Endothelial cell of umbilical vein (primary cell): Measurements from ENCODE around the gene URM1. TPM values are rescaled to one million over a fixed set of nuclear protein-coding genes. Genes with fewer than 3 reads are reported as not detected.
A peak's percentile ranks its signal among the peaks of the same experiment; 100 is the strongest.

Experiments
- BruUV-seq: library from RNA; stranded (reverse); fragments of 400-500 nt; replicated peaks from 2 replicates; lab custom pipeline; 2021; lab: Mats Ljungman, UMichigan
- CTCF ChIA-PET: fragments of 300-600, 350-600 bp; sonication (Branson Sonifier 250); formaldehyde crosslinking; loops from one replicate; lab custom pipeline; 2021; ENCODE audit warnings: antibody characterized with exemption, inconsistent platforms; lab: Charles Lee
- POLR2A ChIA-PET: fragments of 300-600, 350-600 bp; sonication (Branson Sonifier 250); formaldehyde crosslinking; loops from one replicate; lab custom pipeline; 2021; ENCODE audit warnings: antibody characterized with exemption, inconsistent platforms; lab: Charles Lee
- DNase-seq: peaks from one replicate; pipeline ENCODE4 v3.0.0-alpha.2; 2011; ENCODE audit warnings: low read depth, low spot score
- FAIRE-seq: peaks from 2 replicates; lab custom pipeline; 2011; peaks lifted over from hg19 to GRCh38; lab: Jason Lieb, UNC
- H2AFZ ChIP-seq: 2 replicates; pipeline ENCODE4 v1.6.0; 2012; ENCODE audit warnings: low read depth, low read length, control low read depth, inconsistent platforms
- H3K27ac ChIP-seq: 2 replicates; pipeline ENCODE4 v1.5.1; 2011; ENCODE audit warnings: low read depth, mild to moderate bottlenecking, control low read depth, low read length, moderate library complexity; ENCODE audit not compliant: insufficient read depth
- H3K27me3 ChIP-seq, 2 experiments: 2 replicates each; pipeline versions ENCODE4 v1.6.0 to v1.6.1; 2011; ENCODE audit warnings: low read length in 2 of 2, mixed read lengths in 1 of 2; ENCODE audit not compliant: control insufficient read depth in 2 of 2, insufficient read depth in 2 of 2
- H3K36me3 ChIP-seq, 2 experiments: 2 replicates in 1 of 2; 3 replicates in 1 of 2; pipeline ENCODE4 v1.5.1; 2011; ENCODE audit warnings: low read length in 2 of 2, mild to moderate bottlenecking in 1 of 2, moderate library complexity in 1 of 2; ENCODE audit not compliant: control insufficient read depth in 2 of 2, insufficient read depth in 2 of 2; ENCODE audit errors: extremely low read depth in 1 of 2
- H3K4me1 ChIP-seq: 3 replicates; pipeline ENCODE4 v1.5.1; 2011; ENCODE audit warnings: mild to moderate bottlenecking, low read length; ENCODE audit not compliant: control insufficient read depth, insufficient read depth; ENCODE audit errors: extremely low read depth
- H3K4me2 ChIP-seq: 2 replicates; pipeline ENCODE4 v1.6.1; 2011; ENCODE audit warnings: low read length, control low read depth, mixed read lengths; ENCODE audit not compliant: insufficient read depth
- H3K4me3 ChIP-seq, 3 experiments: fragments of 200-600 bp in 1 of 3; sonication (generic), shearing (Covaris generic) in 1 of 3; replicated peaks in 1 of 3; 2 replicates each; pipeline ENCODE4 v1.5.1; 2011 to 2016; ENCODE audit warnings: control low read depth in 3 of 3, low read length in 3 of 3, mild to moderate bottlenecking in 2 of 3, inconsistent platforms in 1 of 3, low read depth in 1 of 3, moderate library complexity in 1 of 3; ENCODE audit not compliant: insufficient read depth in 1 of 3
- H3K79me2 ChIP-seq: 2 replicates; pipeline ENCODE4 v1.6.0; 2012; ENCODE audit warnings: low read length, inconsistent platforms; ENCODE audit not compliant: control insufficient read depth, insufficient read depth
- H3K9ac ChIP-seq: replicated peaks from 2 replicates; pipeline ENCODE3; 2011; ENCODE audit warnings: low read length, control low read depth; ENCODE audit not compliant: insufficient read depth; ENCODE audit errors: extremely low read depth
- H3K9me1 ChIP-seq: replicated peaks from 3 replicates; pipeline ENCODE4 v1.6.0; 2011; ENCODE audit warnings: mild to moderate bottlenecking, low read length; ENCODE audit not compliant: control insufficient read depth, insufficient read depth; ENCODE audit errors: extremely low read depth
- H3K9me3 ChIP-seq: replicated peaks from 2 replicates; pipeline ENCODE4 v1.5.1; 2012; ENCODE audit warnings: low read length, inconsistent platforms; ENCODE audit not compliant: control insufficient read depth, insufficient read depth
- H4K20me1 ChIP-seq: replicated peaks from 2 replicates; pipeline ENCODE3; 2011; ENCODE audit warnings: mild to moderate bottlenecking, low read length; ENCODE audit not compliant: control insufficient read depth, insufficient read depth; ENCODE audit errors: extremely low read depth
- CTCF ChIP-seq, 2 donors: IDR thresholded peaks; 1 replicate in 1 of 2; 2 replicates in 1 of 2; pipeline ENCODE4 v1.5.1; 2011; ENCODE audit warnings: low read length in 2 of 2, mild to moderate bottlenecking in 2 of 2, moderate library complexity in 2 of 2, control low read depth in 1 of 2, inconsistent platforms in 1 of 2, low read depth in 1 of 2; ENCODE audit not compliant: insufficient read depth in 1 of 2; ENCODE audit errors: extremely low read depth in 1 of 2
- EZH2 ChIP-seq: IDR thresholded peaks from 2 replicates; pipeline ENCODE4 v1.6.1; 2012; ENCODE audit warnings: borderline replicate concordance, low read depth, mild to moderate bottlenecking, moderate library complexity, low read length, inconsistent platforms; ENCODE audit not compliant: severe bottlenecking
- FOS ChIP-seq: IDR thresholded peaks from 2 replicates; pipeline ENCODE4 v1.6.1; 2011; ENCODE audit warnings: mild to moderate bottlenecking, low read length, moderate library complexity, borderline replicate concordance; ENCODE audit not compliant: insufficient read depth
- GATA2 ChIP-seq: IDR thresholded peaks from 2 replicates; pipeline ENCODE4 v1.7.0; 2011; ENCODE audit warnings: low read depth, mild to moderate bottlenecking, moderate library complexity, mixed read lengths, low read length; ENCODE audit not compliant: insufficient read length, insufficient read depth
- JUN ChIP-seq: IDR thresholded peaks from 2 replicates; pipeline ENCODE4 v1.6.1; 2011; ENCODE audit warnings: borderline replicate concordance, low read depth; ENCODE audit not compliant: insufficient read length, insufficient read depth
- MYC ChIP-seq: IDR thresholded peaks from one replicate; pipeline ENCODE4 v1.6.1; 2011; ENCODE audit warnings: mild to moderate bottlenecking, low read depth, low read length
- POLR2A ChIP-seq: IDR thresholded peaks from 2 replicates; pipeline ENCODE4 v1.6.1; 2012; ENCODE audit warnings: low read depth, mild to moderate bottlenecking, control low read depth, low read length
- POLR2AphosphoS5 ChIP-seq: IDR thresholded peaks from 2 replicates; pipeline ENCODE4 v1.6.1; 2012; ENCODE audit warnings: low read depth, mild to moderate bottlenecking, control low read depth, low read length, moderate library complexity; ENCODE audit not compliant: insufficient read depth
- dilution Hi-C: fragments of 300-500 bp; cut with MboI; formaldehyde crosslinking; loops from one replicate; pipeline ENCODE4 v1.15.0; 2019; ENCODE audit warnings: low sequenced_read_pairs; ENCODE audit not compliant: extremely low pct_ligation_motif_present
- intact Hi-C: fragments of 100-400 bp; cut with micrococcal nuclease; formaldehyde crosslinking; loops from one replicate; pipeline ENCODE4 v1.10.0; 2022
- polyA plus RNA-seq, 4 experiments: library from polyadenylated mRNA; depleted of rRNA in 3 of 4; stranded (reverse) in 3 of 4; unstranded in 1 of 4; fragments of >200 nt; gene quantifications; 2 replicates each; pipeline versions ENCODE4 v1.2.1 to v1.2.3, GENCODE V29; 2011 to 2012; ENCODE audit warnings: missing spikeins in 1 of 4
- total RNA-seq: library from RNA; stranded (reverse); gene quantifications from 2 replicates; pipeline ENCODE4 v1.2.3, GENCODE V29; 2021
- TF ChIP-seq, protein P1 (sequence below): IDR thresholded peaks from 2 replicates; pipeline ENCODE4 v1.6.1; 2011; ENCODE audit not compliant: insufficient read depth, insufficient read length

The URM1 gene
- total and polyA plus RNA-seq, 2 donors (not counting 3 experiments of a cell fraction or from before 2014, with no cell fraction given): 86.5 to 100 TPM

DNA sequence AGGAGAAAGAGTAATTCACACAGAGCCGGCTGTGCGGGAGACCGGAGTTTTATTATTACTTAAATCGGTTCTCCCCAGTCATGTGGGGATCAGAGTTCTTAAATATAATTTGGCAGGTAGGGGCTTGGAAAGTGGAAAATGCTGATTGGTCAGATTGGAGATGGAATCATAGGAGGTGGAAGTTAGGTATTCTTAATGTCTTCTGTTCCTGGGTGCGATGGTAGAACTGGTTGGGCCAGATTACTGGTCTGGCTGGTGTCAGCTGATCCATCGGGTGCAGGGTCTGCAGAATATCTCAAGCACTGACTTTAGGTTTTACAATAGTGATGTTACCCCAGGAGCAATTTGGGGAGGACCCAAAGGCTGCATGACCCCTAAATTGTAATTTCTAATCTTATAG lies 44.8 kb downstream of the URM1 start:
- Histone ChIP-seq H2AFZ (no peak overlapping the region), H3K9me1 (no peaks in the 10 kb centered on the region), H3K36me3 (no peaks in the 10 kb centered on the region), H3K27me3 (peaks cover 9 to 12% of the 10 kb centered on the region in 2 experiments), H3K9ac (no peak overlapping the region), H3K4me3 (no peak overlapping the region), H3K79me2 (no peaks in the 10 kb centered on the region), H3K4me2 (no peak overlapping the region), H3K9me3 (no peaks in the 10 kb centered on the region), H4K20me1 (no peaks in the 10 kb centered on the region), H3K27ac (no peak overlapping the region), H3K4me1 (peaks cover 6% of the 10 kb centered on the region)
- FAIRE-seq (no peak), DNase-seq (no peak)
- POLR2A ChIA-PET: no interaction called here
- no TSS peak for BruUV-seq
- dilution Hi-C loops (no loop called here), intact Hi-C loops (no loop called here)
- CTCF ChIA-PET: interaction anchor here (1.5 to 7.4 kb wide), 2 partner anchors 54 to 75 kb away, joined by 3 to 108 read pairs; no protein-coding TSS in a partner anchor
- peak; percentile 40 for TF ChIP-seq EZH2
- no peak for TF ChIP-seq POLR2AphosphoS5
- no peak for TF ChIP-seq MYC
- TF ChIP-seq GATA2: no peak
- TF ChIP-seq FOS: no peak
- no peak for TF ChIP-seq JUN

DNA sequence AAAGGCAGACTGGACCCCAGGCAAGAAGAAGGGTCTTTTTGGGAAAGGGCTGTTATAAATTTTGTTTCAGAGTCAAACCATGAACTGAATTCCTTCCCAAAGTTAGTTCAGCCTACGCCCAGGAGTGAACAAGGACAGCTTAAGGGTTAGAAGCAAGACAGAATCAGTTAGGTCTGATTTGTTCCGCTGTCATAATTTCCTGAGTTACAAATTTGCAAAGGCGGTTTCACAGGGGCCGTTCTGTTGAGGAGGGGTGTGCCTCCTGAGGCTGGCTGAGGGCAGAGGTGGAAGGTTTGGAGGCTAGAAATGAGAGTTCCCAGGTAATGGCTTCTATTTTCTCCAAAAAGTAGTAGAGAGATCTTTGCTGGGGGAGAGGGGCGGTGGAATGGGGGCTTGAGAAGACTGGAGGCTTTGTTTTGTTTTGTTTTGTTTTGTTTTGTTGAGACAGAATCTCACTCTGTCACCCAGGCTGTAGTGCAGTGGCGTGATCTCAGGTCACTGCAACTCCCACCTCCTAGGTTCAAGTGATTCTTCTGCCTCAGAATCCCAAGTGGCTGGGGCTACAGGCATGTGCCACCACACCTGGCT lies 45.4 kb downstream of the URM1 start:
- H3K4me1 ChIP-seq: peaks cover 11% of the 10 kb centered on the region
- intact Hi-C loops (no loop called here), dilution Hi-C loops (no loop called here)
- no peak overlapping the region for H3K9ac ChIP-seq
- DNase-seq (no peak), FAIRE-seq (no peak)
- H3K4me3 ChIP-seq: no peak overlapping the region
- no peaks in the 10 kb centered on the region for H3K9me1 ChIP-seq
- POLR2A ChIA-PET: no interaction called here
- H3K4me2 ChIP-seq: no peak overlapping the region
- CTCF ChIA-PET: interaction anchor here (1.5 to 7.4 kb wide), 2 partner anchors 55 to 75 kb away, joined by 3 to 108 read pairs; no protein-coding TSS in a partner anchor
- no peaks in the 10 kb centered on the region for H3K36me3 ChIP-seq
- no peaks in the 10 kb centered on the region for H4K20me1 ChIP-seq
- BruUV-seq: no TSS peak
- no peaks in the 10 kb centered on the region for H3K79me2 ChIP-seq
- no peak overlapping the region for H3K27ac ChIP-seq
- no peak overlapping the region for H2AFZ ChIP-seq
- H3K27me3 ChIP-seq: peaks cover 9 to 12% of the 10 kb centered on the region in 2 experiments
- H3K9me3 ChIP-seq: no peaks in the 10 kb centered on the region
- no peak for TF ChIP-seq MYC
- TF ChIP-seq EZH2: no peak
- no peak for TF ChIP-seq CTCF (IDR thresholded peaks at IDR 0.05; ENCODE audit: extremely low read depth in 1 of 2, insufficient read depth in 1 of 2, low read depth in 1 of 2, low read length in 2 of 2)
- TF ChIP-seq, protein P1, sequence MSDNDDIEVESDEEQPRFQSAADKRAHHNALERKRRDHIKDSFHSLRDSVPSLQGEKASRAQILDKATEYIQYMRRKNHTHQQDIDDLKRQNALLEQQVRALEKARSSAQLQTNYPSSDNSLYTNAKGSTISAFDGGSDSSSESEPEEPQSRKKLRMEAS: no peak
- TF ChIP-seq POLR2A: no peak
- TF ChIP-seq GATA2: no peak
- TF ChIP-seq POLR2AphosphoS5: no peak
